CD8-positive, alpha-beta memory T cell (primary cell): ENCODE data around the gene LRP1B. TPM values are rescaled to one million over a fixed set of nuclear protein-coding genes. Genes with fewer than 3 reads are reported as not detected.
"Not testable (repeated sequence)": the region's sequence is repeated elsewhere in the genome, so short reads cannot be mapped to it uniquely, and the experiment has no call there.

ENCODE experiments used
- CTCF ChIA-PET: fragments of 350-600 bp; sonication (Branson Sonifier 250); formaldehyde crosslinking; loops from one replicate; lab custom pipeline; 2021; ENCODE audit warnings: antibody characterized with exemption; lab: Charles Lee
- POLR2A ChIA-PET: fragments of 350-600 bp; sonication (Branson Sonifier 250); formaldehyde crosslinking; loops from one replicate; lab custom pipeline; 2021; ENCODE audit warnings: antibody characterized with exemption; lab: Charles Lee
- DNase-seq, 5 donors: peaks; one replicate each; pipeline versions ENCODE4 v3.0.0 to v3.0.0-alpha.2; 2020 to 2022; ENCODE audit warnings: mixed read lengths in 1 of 5
- H3K27ac ChIP-seq: one replicate; pipeline ENCODE4 v1.7.0; 2013; ENCODE audit warnings: low read depth, mild to moderate bottlenecking, low read length, moderate library complexity
- H3K27me3 ChIP-seq: 2 replicates; pipeline ENCODE4 v1.7.0; 2013; ENCODE audit warnings: low read length, mild to moderate bottlenecking; ENCODE audit not compliant: insufficient read depth, poor library complexity, severe bottlenecking
- H3K36me3 ChIP-seq: 2 replicates; pipeline ENCODE4 v1.7.0; 2013; ENCODE audit warnings: mild to moderate bottlenecking, low read length, moderate library complexity; ENCODE audit not compliant: insufficient read depth
- H3K4me1 ChIP-seq: 2 replicates; pipeline ENCODE4 v1.7.0; 2013; ENCODE audit warnings: mild to moderate bottlenecking, low read length, moderate library complexity; ENCODE audit not compliant: insufficient read depth
- H3K4me3 ChIP-seq: 2 replicates; pipeline ENCODE4 v1.7.0; 2013; ENCODE audit warnings: mild to moderate bottlenecking, low read length
- H3K9me3 ChIP-seq: 2 replicates; pipeline ENCODE4 v1.7.0; 2013; ENCODE audit warnings: mild to moderate bottlenecking, low read length
- H3K27ac Mint-ChIP-seq, 8 donors: one replicate each; pipeline ENCODE4 v1.8.0; 2020 to 2021; ENCODE audit warnings: mixed read lengths in 8 of 8, mild to moderate bottlenecking in 6 of 8, inconsistent platforms in 3 of 8, moderate library complexity in 3 of 8
- H3K27me3 Mint-ChIP-seq, 2 donors: one replicate each; pipeline ENCODE4 v1.8.0; 2020 to 2021; ENCODE audit warnings: mixed read lengths in 2 of 2, mild to moderate bottlenecking in 1 of 2, moderate library complexity in 1 of 2
- H3K36me3 Mint-ChIP-seq, 3 donors: one replicate each; pipeline ENCODE4 v1.8.0; 2020 to 2021; ENCODE audit warnings: mixed read lengths in 3 of 3, inconsistent platforms in 1 of 3, mild to moderate bottlenecking in 1 of 3
- H3K4me1 Mint-ChIP-seq, 3 donors: one replicate each; pipeline ENCODE4 v1.8.0; 2020 to 2021; ENCODE audit warnings: mixed read lengths in 3 of 3, inconsistent platforms in 1 of 3, mild to moderate bottlenecking in 1 of 3
- H3K4me3 Mint-ChIP-seq, 7 donors: one replicate each; pipeline ENCODE4 v1.8.0; 2020 to 2021; ENCODE audit warnings: mixed read lengths in 7 of 7, mild to moderate bottlenecking in 6 of 7, moderate library complexity in 4 of 7, inconsistent platforms in 2 of 7
- H3K9me3 Mint-ChIP-seq, 5 donors: one replicate each; pipeline ENCODE4 v1.8.0; 2020 to 2022; ENCODE audit warnings: mixed read lengths in 5 of 5, mild to moderate bottlenecking in 3 of 5, moderate library complexity in 2 of 5, inconsistent platforms in 1 of 5
- polyA plus RNA-seq: library from polyadenylated mRNA; unstranded; fragments of 300-500 nt; fragmentation: Illumina TruSeq; gene quantifications from one replicate; pipeline ENCODE4 v1.2.3, GENCODE V29; 2021
- total RNA-seq, 2 experiments: library from RNA; stranded (reverse); gene quantifications; one replicate each; pipeline ENCODE4 v1.2.3, GENCODE V29; 2021

The LRP1B gene
- total and polyA plus RNA-seq, 3 experiments from 2014 or later = not detected

- peaks cover 0 to 2% of the 10 kb centered on the region in 2 donors for H3K27me3 Mint-ChIP-seq
- CTCF ChIA-PET = no interaction called here
Observed at GRCh38 chr2:141844231-141844630, 286.6 kb downstream of the LRP1B start.

GRCh38 chr2:141835103-141835502, 295.7 kb downstream of the LRP1B start:
- no peaks in the 10 kb centered on the region for H3K27me3 ChIP-seq
- DNase-seq = no peak
- no peaks in the 10 kb centered on the region for H3K27me3 Mint-ChIP-seq
- H3K27ac Mint-ChIP-seq = no peak overlapping the region
- ChIA-PET POLR2A (no interaction called here), CTCF (no interaction called here)
- H3K4me3 Mint-ChIP-seq = no peak overlapping the region
- H3K9me3 ChIP-seq = no peaks in the 10 kb centered on the region
- no peak overlapping the region for H3K4me3 ChIP-seq
- H3K36me3 ChIP-seq = no peaks in the 10 kb centered on the region
- no peaks in the 10 kb centered on the region for H3K4me1 ChIP-seq
- no peak overlapping the region for H3K27ac ChIP-seq
- H3K36me3 Mint-ChIP-seq = no peaks in the 10 kb centered on the region
- no peaks in the 10 kb centered on the region for H3K4me1 Mint-ChIP-seq
- peaks cover 2 to 19% (median 7%) of the 10 kb centered on the region in 5 donors for H3K9me3 Mint-ChIP-seq

More at GRCh38 chr2:141844231-141844630, 286.6 kb downstream of the LRP1B start:
- H3K27ac ChIP-seq = no peak overlapping the region
- no peaks in the 10 kb centered on the region for H3K36me3 ChIP-seq
- Mint-ChIP-seq H3K4me1 (no peaks in the 10 kb centered on the region), H3K4me3 (no peak overlapping the region), H3K27ac (no peak overlapping the region), H3K36me3 (no peaks in the 10 kb centered on the region), H3K9me3 (peaks cover 2 to 30% (median 9%) of the 10 kb centered on the region in 5 donors)
- H3K4me1 ChIP-seq = no peaks in the 10 kb centered on the region
- POLR2A ChIA-PET = no interaction called here
- DNase-seq = no peak
- no peaks in the 10 kb centered on the region for H3K9me3 ChIP-seq
- H3K4me3 ChIP-seq = no peak overlapping the region
- H3K27me3 ChIP-seq = no peaks in the 10 kb centered on the region

GRCh38 chr2:141828761-141829160, 302.1 kb downstream of the LRP1B start:
- no peaks in the 10 kb centered on the region for H3K4me1 ChIP-seq
- H3K4me3 ChIP-seq = no peak overlapping the region
- Mint-ChIP-seq H3K27me3 (no peaks in the 10 kb centered on the region), H3K27ac (no peak overlapping the region), H3K9me3 (peaks cover 0 to 28% (median 7%) of the 10 kb centered on the region in 5 donors), H3K36me3 (no peaks in the 10 kb centered on the region), H3K4me3 (no peak overlapping the region), H3K4me1 (no peaks in the 10 kb centered on the region)
- H3K27ac ChIP-seq = no peak overlapping the region
- no peaks in the 10 kb centered on the region for H3K9me3 ChIP-seq
- no peaks in the 10 kb centered on the region for H3K27me3 ChIP-seq
- H3K36me3 ChIP-seq = no peaks in the 10 kb centered on the region
- ChIA-PET CTCF (no interaction called here), POLR2A (no interaction called here)
- DNase-seq = no peak

GRCh38 chr2:141824790-141825189, 306.0 kb downstream of the LRP1B start:
- no peaks in the 10 kb centered on the region for H3K27me3 ChIP-seq
- CTCF ChIA-PET = no interaction called here

GRCh38 chr2:141820893-141821292, 309.9 kb downstream of the LRP1B start:
- H3K27me3 ChIP-seq = no peaks in the 10 kb centered on the region
- H3K27ac ChIP-seq = no peak overlapping the region
- CTCF ChIA-PET = no interaction called here
- H3K27ac Mint-ChIP-seq = no peak overlapping the region
- H3K4me3 Mint-ChIP-seq = no peak overlapping the region
- H3K4me1 Mint-ChIP-seq = no peaks in the 10 kb centered on the region
- H3K9me3 ChIP-seq = no peaks in the 10 kb centered on the region
- peaks cover 8 to 40% (median 9%) of the 10 kb centered on the region in 5 donors for H3K9me3 Mint-ChIP-seq
- no peaks in the 10 kb centered on the region for H3K27me3 Mint-ChIP-seq
- DNase-seq = no peak
- no peaks in the 10 kb centered on the region for H3K36me3 Mint-ChIP-seq
- no peaks in the 10 kb centered on the region for H3K4me1 ChIP-seq
- POLR2A ChIA-PET = no interaction called here
- H3K36me3 ChIP-seq = no peaks in the 10 kb centered on the region
- no peak overlapping the region for H3K4me3 ChIP-seq

More at GRCh38 chr2:141824790-141825189, 306.0 kb downstream of the LRP1B start:
- H3K27ac Mint-ChIP-seq = no peak overlapping the region
- H3K4me1 Mint-ChIP-seq = no peaks in the 10 kb centered on the region
- H3K36me3 ChIP-seq = no peaks in the 10 kb centered on the region
- H3K4me3 ChIP-seq = no peak overlapping the region
- POLR2A ChIA-PET = no interaction called here
- no peaks in the 10 kb centered on the region for H3K9me3 ChIP-seq
- no peak for DNase-seq
- H3K4me3 Mint-ChIP-seq = no peak overlapping the region
- no peaks in the 10 kb centered on the region for H3K27me3 Mint-ChIP-seq
- no peaks in the 10 kb centered on the region for H3K4me1 ChIP-seq
- peaks cover 1 to 36% (median 6%) of the 10 kb centered on the region in 5 donors for H3K9me3 Mint-ChIP-seq
- H3K36me3 Mint-ChIP-seq = no peaks in the 10 kb centered on the region
- H3K27ac ChIP-seq = no peak overlapping the region

GRCh38 chr2:141815320-141815719, 315.5 kb downstream of the LRP1B start:
- H3K4me1 ChIP-seq, DNase-seq, H3K4me3 Mint-ChIP-seq, H3K27me3 Mint-ChIP-seq, H3K4me3 ChIP-seq, H3K4me1 Mint-ChIP-seq, POLR2A ChIA-PET, H3K27ac Mint-ChIP-seq, H3K36me3 ChIP-seq, H3K36me3 Mint-ChIP-seq, H3K9me3 ChIP-seq, H3K27ac ChIP-seq, CTCF ChIA-PET, H3K27me3 ChIP-seq: not testable (repeated sequence)
- H3K9me3 Mint-ChIP-seq = peaks cover 18 to 28% (median 24%) of the 10 kb centered on the region in 5 donors

- H3K36me3 ChIP-seq = no peaks in the 10 kb centered on the region
- Mint-ChIP-seq H3K27ac (no peak overlapping the region), H3K36me3 (no peaks in the 10 kb centered on the region), H3K4me3 (no peak overlapping the region), H3K9me3 (peaks cover 15 to 31% (median 20%) of the 10 kb centered on the region in 5 donors), H3K27me3 (no peaks in the 10 kb centered on the region), H3K4me1 (no peaks in the 10 kb centered on the region)
- H3K9me3 ChIP-seq = no peaks in the 10 kb centered on the region
- no peaks in the 10 kb centered on the region for H3K4me1 ChIP-seq
- no peak overlapping the region for H3K4me3 ChIP-seq
- H3K27me3 ChIP-seq = no peaks in the 10 kb centered on the region
- DNase-seq = no peak
- POLR2A ChIA-PET = no interaction called here
- no peak overlapping the region for H3K27ac ChIP-seq
- CTCF ChIA-PET = no interaction called here
Observed at GRCh38 chr2:141814150-141814549, 316.7 kb downstream of the LRP1B start.

GRCh38 chr2:141810148-141810547, 320.7 kb downstream of the LRP1B start:
- no peaks in the 10 kb centered on the region for H3K27me3 Mint-ChIP-seq
- no peaks in the 10 kb centered on the region for H3K9me3 ChIP-seq
- H3K36me3 ChIP-seq = no peaks in the 10 kb centered on the region
- peaks cover 13 to 34% (median 21%) of the 10 kb centered on the region in 5 donors for H3K9me3 Mint-ChIP-seq
- no peaks in the 10 kb centered on the region for H3K27me3 ChIP-seq
- POLR2A ChIA-PET = no interaction called here
- H3K27ac ChIP-seq = no peak overlapping the region
- CTCF ChIA-PET = no interaction called here
- no peaks in the 10 kb centered on the region for H3K4me1 ChIP-seq
- H3K4me1 Mint-ChIP-seq = no peaks in the 10 kb centered on the region
- no peak overlapping the region for H3K4me3 ChIP-seq
- no peak for DNase-seq
- H3K27ac Mint-ChIP-seq = no peak overlapping the region
- no peaks in the 10 kb centered on the region for H3K36me3 Mint-ChIP-seq
- H3K4me3 Mint-ChIP-seq = no peak overlapping the region

- no peaks in the 10 kb centered on the region for H3K27me3 Mint-ChIP-seq
- Histone ChIP-seq H3K4me3 (no peak overlapping the region), H3K4me1 (no peaks in the 10 kb centered on the region), H3K27me3 (no peaks in the 10 kb centered on the region), H3K36me3 (no peaks in the 10 kb centered on the region), H3K9me3 (no peaks in the 10 kb centered on the region), H3K27ac (no peak overlapping the region)
- H3K4me1 Mint-ChIP-seq = no peaks in the 10 kb centered on the region
- CTCF ChIA-PET = no interaction called here
- no peak overlapping the region for H3K27ac Mint-ChIP-seq
- no peak overlapping the region for H3K4me3 Mint-ChIP-seq
- DNase-seq = no peak
- no peaks in the 10 kb centered on the region for H3K36me3 Mint-ChIP-seq
- peaks cover 2 to 54% (median 9%) of the 10 kb centered on the region in 5 donors for H3K9me3 Mint-ChIP-seq
- POLR2A ChIA-PET = no interaction called here
Observed at GRCh38 chr2:141806090-141806489, 324.7 kb downstream of the LRP1B start.
